ENCODE results near the gene CD44.

DNA sequence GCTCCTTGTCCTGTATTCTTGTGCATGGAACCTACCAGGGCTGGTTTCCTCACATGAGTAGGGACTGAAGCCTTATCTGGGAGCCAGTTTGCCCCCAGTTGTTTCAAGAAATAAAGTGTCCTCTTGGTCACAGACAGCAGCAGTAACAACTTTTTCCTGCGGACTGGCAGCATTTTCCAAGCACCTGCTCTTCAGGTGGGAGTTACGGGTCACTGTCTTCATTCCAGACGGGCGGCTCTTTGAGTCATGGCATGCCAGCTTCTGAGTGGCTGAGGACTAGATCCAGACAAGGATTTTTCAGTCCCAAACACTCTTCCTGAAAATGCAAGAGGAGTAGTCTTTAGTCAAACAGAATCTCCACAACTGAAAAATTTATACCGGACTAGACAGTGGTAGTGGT, 2.7 kb upstream of the CD44 start:
- TF ChIP-seq POLR2A (IDR thresholded peaks at IDR 0.05) (no peak), EP300 (IDR thresholded peaks at IDR 0.05) (no peak)
- TF ChIP-seq, protein P1, sequence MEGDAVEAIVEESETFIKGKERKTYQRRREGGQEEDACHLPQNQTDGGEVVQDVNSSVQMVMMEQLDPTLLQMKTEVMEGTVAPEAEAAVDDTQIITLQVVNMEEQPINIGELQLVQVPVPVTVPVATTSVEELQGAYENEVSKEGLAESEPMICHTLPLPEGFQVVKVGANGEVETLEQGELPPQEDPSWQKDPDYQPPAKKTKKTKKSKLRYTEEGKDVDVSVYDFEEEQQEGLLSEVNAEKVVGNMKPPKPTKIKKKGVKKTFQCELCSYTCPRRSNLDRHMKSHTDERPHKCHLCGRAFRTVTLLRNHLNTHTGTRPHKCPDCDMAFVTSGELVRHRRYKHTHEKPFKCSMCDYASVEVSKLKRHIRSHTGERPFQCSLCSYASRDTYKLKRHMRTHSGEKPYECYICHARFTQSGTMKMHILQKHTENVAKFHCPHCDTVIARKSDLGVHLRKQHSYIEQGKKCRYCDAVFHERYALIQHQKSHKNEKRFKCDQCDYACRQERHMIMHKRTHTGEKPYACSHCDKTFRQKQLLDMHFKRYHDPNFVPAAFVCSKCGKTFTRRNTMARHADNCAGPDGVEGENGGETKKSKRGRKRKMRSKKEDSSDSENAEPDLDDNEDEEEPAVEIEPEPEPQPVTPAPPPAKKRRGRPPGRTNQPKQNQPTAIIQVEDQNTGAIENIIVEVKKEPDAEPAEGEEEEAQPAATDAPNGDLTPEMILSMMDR (IDR thresholded peaks at IDR 0.05): no peak
